ENCODE data around the gene OPRPN.

DNA sequence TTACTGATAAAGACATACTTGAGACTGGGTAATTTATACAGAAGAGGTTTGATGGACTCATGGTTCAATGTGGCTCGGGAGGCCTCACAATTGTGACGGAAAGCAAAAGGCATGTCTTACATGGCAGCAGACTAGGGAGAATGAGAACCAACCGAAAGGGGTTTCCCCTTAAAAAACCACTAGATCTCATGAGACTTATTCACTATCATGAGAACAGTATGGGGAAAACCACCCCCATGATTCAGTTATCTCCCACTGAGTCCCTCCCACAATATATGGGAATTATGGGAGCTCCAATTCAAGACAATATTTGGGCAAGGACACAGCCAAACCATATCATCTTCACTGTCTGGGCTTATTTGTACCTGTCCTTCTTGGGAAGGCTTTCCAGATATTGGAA lies 51.5 kb downstream of the OPRPN start:
- TF ChIP-seq, protein P1, sequence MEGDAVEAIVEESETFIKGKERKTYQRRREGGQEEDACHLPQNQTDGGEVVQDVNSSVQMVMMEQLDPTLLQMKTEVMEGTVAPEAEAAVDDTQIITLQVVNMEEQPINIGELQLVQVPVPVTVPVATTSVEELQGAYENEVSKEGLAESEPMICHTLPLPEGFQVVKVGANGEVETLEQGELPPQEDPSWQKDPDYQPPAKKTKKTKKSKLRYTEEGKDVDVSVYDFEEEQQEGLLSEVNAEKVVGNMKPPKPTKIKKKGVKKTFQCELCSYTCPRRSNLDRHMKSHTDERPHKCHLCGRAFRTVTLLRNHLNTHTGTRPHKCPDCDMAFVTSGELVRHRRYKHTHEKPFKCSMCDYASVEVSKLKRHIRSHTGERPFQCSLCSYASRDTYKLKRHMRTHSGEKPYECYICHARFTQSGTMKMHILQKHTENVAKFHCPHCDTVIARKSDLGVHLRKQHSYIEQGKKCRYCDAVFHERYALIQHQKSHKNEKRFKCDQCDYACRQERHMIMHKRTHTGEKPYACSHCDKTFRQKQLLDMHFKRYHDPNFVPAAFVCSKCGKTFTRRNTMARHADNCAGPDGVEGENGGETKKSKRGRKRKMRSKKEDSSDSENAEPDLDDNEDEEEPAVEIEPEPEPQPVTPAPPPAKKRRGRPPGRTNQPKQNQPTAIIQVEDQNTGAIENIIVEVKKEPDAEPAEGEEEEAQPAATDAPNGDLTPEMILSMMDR (IDR thresholded peaks at IDR 0.05; ENCODE audit: low read length), result no peak
- TF ChIP-seq EZH2 (optimal IDR thresholded peaks at IDR 0.05; ENCODE audit: low read depth, low read length), result no peak

Data from MM.1S (cell line).